ENCODE data around the gene ANKRD40CL.

DNA sequence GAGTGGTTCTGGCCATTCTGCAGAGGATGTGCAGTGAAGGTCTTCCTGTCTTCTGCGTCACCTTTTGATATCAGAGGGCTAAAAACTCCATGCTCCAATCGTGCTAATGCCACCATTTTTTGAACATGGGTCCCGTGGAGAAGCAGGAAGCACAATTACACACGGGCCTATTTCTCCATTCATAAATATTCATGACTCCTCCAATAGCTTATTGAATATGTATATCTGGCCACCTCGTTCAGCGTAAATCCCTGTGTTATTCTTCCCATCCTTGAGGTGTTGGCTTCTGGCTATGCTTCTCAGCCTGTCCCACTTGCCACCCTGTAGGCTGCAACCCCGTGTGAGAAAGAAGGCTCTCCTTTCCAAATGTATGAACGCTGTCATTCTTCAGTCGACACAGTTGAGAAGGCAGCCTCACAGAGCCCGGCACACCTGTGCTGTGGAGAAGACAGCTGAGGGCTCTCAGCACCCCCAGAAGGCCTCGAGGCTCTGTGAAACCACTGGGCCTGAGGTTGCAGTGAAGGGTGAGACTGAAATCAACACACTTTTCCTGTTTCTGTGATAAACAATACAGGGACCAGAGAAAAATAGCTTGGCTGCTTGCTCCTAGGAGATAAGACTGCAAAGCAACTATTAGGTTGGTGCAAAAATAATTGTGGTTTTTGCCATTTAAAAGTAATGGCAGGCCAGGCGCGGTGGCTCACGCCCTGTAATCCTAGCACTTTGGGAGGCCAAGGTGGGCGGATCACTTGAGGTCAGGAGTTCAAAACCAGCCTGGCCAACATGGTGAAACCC, 4.9 kb upstream of the ANKRD40CL start:
- TF ChIP-seq, protein P1, sequence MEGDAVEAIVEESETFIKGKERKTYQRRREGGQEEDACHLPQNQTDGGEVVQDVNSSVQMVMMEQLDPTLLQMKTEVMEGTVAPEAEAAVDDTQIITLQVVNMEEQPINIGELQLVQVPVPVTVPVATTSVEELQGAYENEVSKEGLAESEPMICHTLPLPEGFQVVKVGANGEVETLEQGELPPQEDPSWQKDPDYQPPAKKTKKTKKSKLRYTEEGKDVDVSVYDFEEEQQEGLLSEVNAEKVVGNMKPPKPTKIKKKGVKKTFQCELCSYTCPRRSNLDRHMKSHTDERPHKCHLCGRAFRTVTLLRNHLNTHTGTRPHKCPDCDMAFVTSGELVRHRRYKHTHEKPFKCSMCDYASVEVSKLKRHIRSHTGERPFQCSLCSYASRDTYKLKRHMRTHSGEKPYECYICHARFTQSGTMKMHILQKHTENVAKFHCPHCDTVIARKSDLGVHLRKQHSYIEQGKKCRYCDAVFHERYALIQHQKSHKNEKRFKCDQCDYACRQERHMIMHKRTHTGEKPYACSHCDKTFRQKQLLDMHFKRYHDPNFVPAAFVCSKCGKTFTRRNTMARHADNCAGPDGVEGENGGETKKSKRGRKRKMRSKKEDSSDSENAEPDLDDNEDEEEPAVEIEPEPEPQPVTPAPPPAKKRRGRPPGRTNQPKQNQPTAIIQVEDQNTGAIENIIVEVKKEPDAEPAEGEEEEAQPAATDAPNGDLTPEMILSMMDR (IDR thresholded peaks at IDR 0.05; ENCODE audit: low read depth, low read length) = no peak
- no peak for TF ChIP-seq EZH2phosphoT487 (IDR thresholded peaks at IDR 0.05; ENCODE audit: low read depth)

Measured in OCI-LY3 (cell line).